Measurements from ENCODE around the gene ORC5.
A peak's percentile ranks its signal among the peaks of the same experiment; 100 is the strongest.

Gene ORC5

GRCh38 chr7:104153287-104153686, 54.5 kb downstream of the ORC5 start:
- no peak for TF ChIP-seq CTCF (IDR thresholded peaks at IDR 0.05; ENCODE audit: low read depth, low read length, missing control alignments)
- H3K4me3 ChIP-seq (ENCODE audit: low read depth, low read length), result no peak overlapping the region
- DNase-seq (ENCODE audit: low read depth), result no peak
- in situ Hi-C loops (cut with HindIII; ENCODE audit: low sequenced_read_pairs), result loop anchor here (25.0 kb wide), 1 partner anchor 591 kb away; no protein-coding TSS in a partner anchor

- in situ Hi-C loops (cut with HindIII; ENCODE audit: low sequenced_read_pairs), result loop anchor here (25.0 kb wide), 1 partner anchor 590 kb away; no protein-coding TSS in a partner anchor
- H3K4me3 ChIP-seq (ENCODE audit: low read depth, low read length), result no peak overlapping the region
- TF ChIP-seq CTCF (IDR thresholded peaks at IDR 0.05; ENCODE audit: low read depth, low read length, missing control alignments), result no peak
These were observed 55.3 kb downstream of the ORC5 start for GRCh38 chr7:104152468-104152867.

GRCh38 chr7:104150470-104150869, 57.3 kb downstream of the ORC5 start:
- in situ Hi-C loops (cut with HindIII; ENCODE audit: low sequenced_read_pairs), result loop anchor here (25.0 kb wide), 1 partner anchor 588 kb away; no protein-coding TSS in a partner anchor
- no peak for DNase-seq (ENCODE audit: low read depth)

More at GRCh38 chr7:104152468-104152867, 55.3 kb downstream of the ORC5 start:
- DNase-seq (ENCODE audit: low read depth), result no peak

DNA sequence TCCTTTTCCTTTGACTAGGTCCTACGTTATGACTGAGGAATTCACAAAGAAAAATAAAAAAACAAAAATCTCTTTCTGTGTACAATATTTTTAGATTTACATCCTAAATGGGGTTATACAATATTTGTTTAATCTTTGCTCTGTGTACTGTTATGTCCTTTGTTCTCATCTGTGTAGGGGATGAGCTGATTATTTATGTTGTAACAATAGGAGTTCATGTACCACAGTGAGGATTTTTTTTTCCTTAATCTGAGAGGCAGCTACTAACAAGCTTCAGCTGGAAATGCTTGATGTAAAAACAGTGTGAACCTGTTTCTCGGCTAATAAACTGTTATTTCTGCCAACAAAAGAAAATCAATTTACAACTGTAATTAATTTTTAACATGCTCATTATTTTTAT, 58.0 kb downstream of the ORC5 start:
- no peak overlapping the region for H3K4me3 ChIP-seq (ENCODE audit: low read depth, low read length)
- no peak for DNase-seq (ENCODE audit: low read depth)
- no peak for TF ChIP-seq CTCF (IDR thresholded peaks at IDR 0.05; ENCODE audit: low read depth, low read length, missing control alignments)
- in situ Hi-C loops (cut with HindIII; ENCODE audit: low sequenced_read_pairs), result loop anchor here (25.0 kb wide), 1 partner anchor 588 kb away; no protein-coding TSS in a partner anchor

More at GRCh38 chr7:104150470-104150869, 57.3 kb downstream of the ORC5 start:
- H3K4me3 ChIP-seq (ENCODE audit: low read depth, low read length), result no peak overlapping the region
- TF ChIP-seq CTCF (IDR thresholded peaks at IDR 0.05; ENCODE audit: low read depth, low read length, missing control alignments), result no peak

GRCh38 chr7:104142147-104142546, 65.7 kb downstream of the ORC5 start:
- DNase-seq (ENCODE audit: low read depth), result no peak
- no peak overlapping the region for H3K4me3 ChIP-seq (ENCODE audit: low read depth, low read length)
- in situ Hi-C loops (cut with HindIII; ENCODE audit: low sequenced_read_pairs), result no loop called here
- TF ChIP-seq CTCF (IDR thresholded peaks at IDR 0.05; ENCODE audit: low read depth, low read length, missing control alignments), result no peak

DNA sequence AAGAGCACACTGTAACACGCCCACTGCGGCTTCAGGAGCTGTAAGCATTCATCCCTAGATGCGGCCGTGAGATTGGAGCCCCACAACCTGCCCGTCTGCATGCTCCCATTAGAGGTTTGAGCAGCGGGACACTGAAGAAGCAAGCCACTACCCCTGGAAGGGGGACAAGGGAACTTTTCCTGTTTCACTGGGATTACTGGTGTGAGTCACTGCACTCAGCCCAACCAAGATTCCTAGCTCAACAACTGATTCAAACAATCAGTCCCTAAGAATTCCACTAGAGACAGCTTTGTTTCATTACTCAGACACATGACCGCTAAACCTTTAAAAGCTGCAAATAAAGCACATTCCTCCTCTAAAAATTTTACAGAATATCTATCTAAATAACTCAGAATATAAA, 69.8 kb downstream of the ORC5 start:
- no peak for TF ChIP-seq CTCF (IDR thresholded peaks at IDR 0.05; ENCODE audit: low read depth, low read length, missing control alignments)
- peak; percentile 29 for DNase-seq (ENCODE audit: low read depth)
- H3K4me3 ChIP-seq (ENCODE audit: low read depth, low read length), result no peak overlapping the region
- in situ Hi-C loops (cut with HindIII; ENCODE audit: low sequenced_read_pairs), result no loop called here
